ENCODE results near the gene MARVELD1.

DNA sequence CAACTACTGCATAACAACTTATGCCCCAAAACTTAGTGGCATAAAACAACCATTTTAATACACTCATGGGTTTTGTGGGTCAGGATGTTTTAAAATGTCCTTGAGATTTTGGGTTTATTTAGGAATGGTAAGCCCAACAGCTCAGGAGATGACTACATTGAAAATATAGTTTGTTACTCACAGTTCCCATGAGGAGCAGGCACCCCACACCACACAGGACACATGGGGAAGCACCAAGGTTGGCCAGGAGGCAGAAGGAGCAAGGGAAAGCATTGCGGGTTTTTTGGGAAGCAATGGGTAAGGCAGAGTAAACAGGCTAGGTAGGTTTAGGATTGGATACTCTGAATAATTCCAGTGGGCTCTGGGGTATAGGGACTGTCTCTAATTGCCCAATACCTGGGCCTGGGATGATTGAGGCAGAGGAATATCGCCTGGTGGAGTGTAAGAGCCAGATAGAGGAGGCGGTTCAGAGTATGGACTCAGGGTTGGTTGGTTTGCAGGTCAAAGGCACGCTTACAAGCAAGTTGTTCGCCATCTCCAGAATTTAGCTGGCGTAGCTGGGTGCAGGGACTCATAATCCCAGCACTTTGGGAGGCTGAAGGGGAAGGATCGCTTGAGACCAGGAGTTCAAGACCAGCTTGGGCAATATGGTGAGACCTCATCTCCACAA, 10.0 kb upstream of the MARVELD1 start:
- TF ChIP-seq, protein P1, sequence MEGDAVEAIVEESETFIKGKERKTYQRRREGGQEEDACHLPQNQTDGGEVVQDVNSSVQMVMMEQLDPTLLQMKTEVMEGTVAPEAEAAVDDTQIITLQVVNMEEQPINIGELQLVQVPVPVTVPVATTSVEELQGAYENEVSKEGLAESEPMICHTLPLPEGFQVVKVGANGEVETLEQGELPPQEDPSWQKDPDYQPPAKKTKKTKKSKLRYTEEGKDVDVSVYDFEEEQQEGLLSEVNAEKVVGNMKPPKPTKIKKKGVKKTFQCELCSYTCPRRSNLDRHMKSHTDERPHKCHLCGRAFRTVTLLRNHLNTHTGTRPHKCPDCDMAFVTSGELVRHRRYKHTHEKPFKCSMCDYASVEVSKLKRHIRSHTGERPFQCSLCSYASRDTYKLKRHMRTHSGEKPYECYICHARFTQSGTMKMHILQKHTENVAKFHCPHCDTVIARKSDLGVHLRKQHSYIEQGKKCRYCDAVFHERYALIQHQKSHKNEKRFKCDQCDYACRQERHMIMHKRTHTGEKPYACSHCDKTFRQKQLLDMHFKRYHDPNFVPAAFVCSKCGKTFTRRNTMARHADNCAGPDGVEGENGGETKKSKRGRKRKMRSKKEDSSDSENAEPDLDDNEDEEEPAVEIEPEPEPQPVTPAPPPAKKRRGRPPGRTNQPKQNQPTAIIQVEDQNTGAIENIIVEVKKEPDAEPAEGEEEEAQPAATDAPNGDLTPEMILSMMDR (conservative IDR thresholded peaks at IDR 0.05; ENCODE audit: low read depth, low read length): no peak
- TF ChIP-seq EZH2 (IDR thresholded peaks at IDR 0.05; ENCODE audit: low read length, unreplicated experiment): no peak

Measured in PC-3 (cell line).